Fibroblast of villous mesenchyme (primary cell): Measurements from ENCODE around the gene ITGB2. TPM values are rescaled to one million over a fixed set of nuclear protein-coding genes. Genes with fewer than 3 reads are reported as not detected.

Source experiments
- DNase-seq: peaks from one replicate; pipeline ENCODE4 v3.0.0-alpha.2; 2010; ENCODE audit warnings: low read depth
- H3K4me3 ChIP-seq: 2 replicates; pipeline ENCODE4 v1.5.1; 2011; ENCODE audit warnings: low read depth, mild to moderate bottlenecking, low read length
- CTCF ChIP-seq: IDR thresholded peaks from 2 replicates; pipeline ENCODE4 v1.5.1; 2012; ENCODE audit warnings: low read depth, mild to moderate bottlenecking, low read length; ENCODE audit not compliant: insufficient read depth
- total RNA-seq: library from RNA; depleted of rRNA; stranded (reverse); fragments of >200 nt; gene quantifications from 2 replicates; pipeline ENCODE4 v1.2.3, GENCODE V29; 2012

Gene ITGB2
- total RNA-seq, 1 donor, result 0.43 TPM

- H3K4me3 ChIP-seq, result no peak overlapping the region
- peak; percentile 42 for DNase-seq
- no peak for TF ChIP-seq CTCF
These were observed 44.7 kb upstream of the ITGB2 start for GRCh38 chr21:44965251-44966022.

- no peak overlapping the region for H3K4me3 ChIP-seq
- TF ChIP-seq CTCF, result no peak
- no peak for DNase-seq
These were observed 43.7 kb upstream of the ITGB2 start for GRCh38 chr21:44964381-44964780.

GRCh38 chr21:44962403-44962966 is 41.8 kb upstream of the ITGB2 start:
- DNase-seq, result peak; percentile 99

GRCh38 chr21:44960141-44961092 is 39.7 kb upstream of the ITGB2 start:
- H3K4me3 ChIP-seq, result no peak overlapping the region
- no peak for TF ChIP-seq CTCF
- DNase-seq, result no peak

More at GRCh38 chr21:44962403-44962966, 41.8 kb upstream of the ITGB2 start:
- no peak for TF ChIP-seq CTCF
- H3K4me3 ChIP-seq, result no peak overlapping the region

GRCh38 chr21:44959376-44960091 is 38.8 kb upstream of the ITGB2 start:
- no peak for TF ChIP-seq CTCF
- DNase-seq, result no peak
- no peak overlapping the region for H3K4me3 ChIP-seq
